Stimulated activated CD8-positive, alpha-beta memory T cell treated with anti-CD3 and anti-CD28 coated beads, Interleukin-2, amount 100 ng/mL, for 48 hours (primary cell): ENCODE data around the gene PABPN1.
"Not testable (repeated sequence)": the region's sequence is repeated elsewhere in the genome, so short reads cannot be mapped to it uniquely, and the experiment has no call there.

Experiments
- DNase-seq, 2 donors: peaks; one replicate each; pipeline ENCODE4 v3.0.0-alpha.2; 2020; ENCODE audit warnings: low read depth in 2 of 2

PABPN1 gene

GRCh38 chr14:23320584-23321571 is at the start of gene PABPN1:
Gene PABPN1 (plus strand): TSS chr14:23321457. CDS start chr14:23321470, 13 bp downstream.
- peak; percentile 90 to 95 for DNase-seq

GRCh38 chr14:23275412-23275811 is 45.8 kb upstream of the PABPN1 start:
- DNase-seq: no peak

- no peak for DNase-seq
These were observed 44.1 kb upstream of the PABPN1 start for GRCh38 chr14:23277189-23277588.

GRCh38 chr14:23277928-23278327 is 43.3 kb upstream of the PABPN1 start:
- not testable (repeated sequence) for DNase-seq

- DNase-seq: no peak
These were observed 40.0 kb upstream of the PABPN1 start for GRCh38 chr14:23281247-23281646.

- DNase-seq: no peak
These were observed 36.4 kb upstream of the PABPN1 start for GRCh38 chr14:23284654-23285529.

GRCh38 chr14:23285530-23286019 is 35.7 kb upstream of the PABPN1 start:
- no peak for DNase-seq

- DNase-seq: peak; percentile 98
These were observed 35.0 kb upstream of the PABPN1 start, which contains the start of gene HOMEZ for GRCh38 chr14:23286020-23286901. Gene HOMEZ (minus strand): TSS chr14:23286132. CDS start chr14:23285952, 180 bp downstream.

GRCh38 chr14:23286902-23287479 is 34.3 kb upstream of the PABPN1 start:
- no peak for DNase-seq

GRCh38 chr14:23294734-23295561 is 26.3 kb upstream of the PABPN1 start:
- DNase-seq: peak in 1 of 2 donors; percentile 21

GRCh38 chr14:23296012-23296777 is 25.1 kb upstream of the PABPN1 start:
- DNase-seq: no peak

- DNase-seq: no peak
These were observed 24.2 kb upstream of the PABPN1 start for GRCh38 chr14:23297096-23297495.

GRCh38 chr14:23297611-23298277 is 23.5 kb upstream of the PABPN1 start:
- no peak for DNase-seq

- DNase-seq: no peak
These were observed 21.9 kb upstream of the PABPN1 start for GRCh38 chr14:23299211-23299957.

- DNase-seq: no peak
These were observed 21.1 kb upstream of the PABPN1 start for GRCh38 chr14:23299986-23300686.

GRCh38 chr14:23300687-23301223 is 20.5 kb upstream of the PABPN1 start:
- no peak for DNase-seq
